ENCODE measurements around the gene GAB3. TPM values are rescaled to one million over a fixed set of nuclear protein-coding genes. Genes with fewer than 3 reads are reported as not detected.
"Not testable (repeated sequence)": the region's sequence is repeated elsewhere in the genome, so short reads cannot be mapped to it uniquely, and the experiment has no call there.

The GAB3 gene
- polyA plus RNA-seq, 1 donor = 2.5 TPM

GRCh38 chrX:154720067-154720466 is 30.8 kb downstream of the GAB3 start:
- DNase-seq = no peak

GRCh38 chrX:154719132-154719675 is 31.7 kb downstream of the GAB3 start:
- DNase-seq = no peak

GRCh38 chrX:154718616-154719015 is 32.3 kb downstream of the GAB3 start:
- DNase-seq = no peak

GRCh38 chrX:154717824-154718223 is 33.1 kb downstream of the GAB3 start:
- DNase-seq = no peak

- no peak for DNase-seq
Measured at GRCh38 chrX:154715825-154716224, 35.1 kb downstream of the GAB3 start.

- peak; percentile 50 for DNase-seq
Measured at GRCh38 chrX:154714925-154715324, 36.0 kb downstream of the GAB3 start.

GRCh38 chrX:154712781-154713740 is 37.8 kb downstream of the GAB3 start:
- DNase-seq = no peak

- DNase-seq = no peak
Measured at GRCh38 chrX:154711264-154711663, 39.6 kb downstream of the GAB3 start.

GRCh38 chrX:154710309-154710708 is 40.6 kb downstream of the GAB3 start:
- no peak for DNase-seq

- no peak for DNase-seq
Measured at GRCh38 chrX:154698630-154699248, 52.1 kb downstream of the GAB3 start.

GRCh38 chrX:154696676-154697045 is 54.2 kb downstream of the GAB3 start:
- DNase-seq = no peak

GRCh38 chrX:154695911-154696675 is 54.8 kb downstream of the GAB3 start:
- DNase-seq = no peak

GRCh38 chrX:154693394-154693793 is 57.5 kb downstream of the GAB3 start:
- no peak for DNase-seq

GRCh38 chrX:154690438-154690837 is 60.4 kb downstream of the GAB3 start:
- DNase-seq = not testable (repeated sequence)

GRCh38 chrX:154672084-154672483 is 78.8 kb downstream of the GAB3 start:
- not testable (repeated sequence) for DNase-seq

GRCh38 chrX:154670848-154671247 is 80.0 kb downstream of the GAB3 start:
- not testable (repeated sequence) for DNase-seq

- no peak for DNase-seq
Measured at GRCh38 chrX:154661899-154662298, 89.0 kb downstream of the GAB3 start.

- no peak for DNase-seq
Measured at GRCh38 chrX:154661170-154661569, 89.7 kb downstream of the GAB3 start.

- DNase-seq = peak; percentile 3
Measured at GRCh38 chrX:154660541-154660940, 90.3 kb downstream of the GAB3 start.

- DNase-seq = no peak
Measured at GRCh38 chrX:154658957-154659356, 91.9 kb downstream of the GAB3 start.

GRCh38 chrX:154658187-154658586 is 92.7 kb downstream of the GAB3 start:
- no peak for DNase-seq

GRCh38 chrX:154657226-154657805 is 93.6 kb downstream of the GAB3 start:
- no peak for DNase-seq

Data from left kidney (tissue), 2 donors.